HG02642 (cell line): ENCODE results near the gene DACH1.

ENCODE experiments used
- ATAC-seq: cut with Tn5 transposase; IDR thresholded peaks from one replicate; pipeline ENCODE4 v1.9.1; 2021; ENCODE audit warnings: mild to moderate bottlenecking; ENCODE audit not compliant: unreplicated experiment, poor library complexity

The DACH1 gene

GRCh38 chr13:71460211-71460610 is 406.8 kb downstream of the DACH1 start:
- ATAC-seq: no peak

- ATAC-seq: no peak
Observed at GRCh38 chr13:71459708-71460107, 407.3 kb downstream of the DACH1 start.

- no peak for ATAC-seq
Observed at GRCh38 chr13:71457645-71458044, 409.4 kb downstream of the DACH1 start.

DNA sequence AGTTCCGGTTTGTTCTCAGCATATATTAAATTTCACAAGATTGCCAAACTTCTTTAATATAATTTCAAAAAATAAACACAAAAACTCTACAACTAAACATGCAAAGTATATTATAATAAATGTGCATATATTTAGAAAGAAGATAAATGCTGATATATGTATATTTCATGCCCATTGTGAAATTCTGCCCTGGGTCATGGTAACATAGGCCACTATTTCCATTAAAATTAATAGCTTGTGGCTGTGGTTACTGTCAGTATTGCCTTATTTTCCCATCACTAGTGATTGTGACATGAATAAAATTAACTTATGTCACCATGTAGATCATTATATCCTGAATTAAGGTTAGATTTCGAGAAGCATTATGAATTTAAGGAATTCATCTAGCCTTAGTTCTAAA is 410.9 kb downstream of the DACH1 start:
- ATAC-seq: no peak

GRCh38 chr13:71454509-71454908 is 412.5 kb downstream of the DACH1 start:
- ATAC-seq: no peak

- no peak for ATAC-seq
Observed at GRCh38 chr13:71448080-71448630, 418.8 kb downstream of the DACH1 start.

DNA sequence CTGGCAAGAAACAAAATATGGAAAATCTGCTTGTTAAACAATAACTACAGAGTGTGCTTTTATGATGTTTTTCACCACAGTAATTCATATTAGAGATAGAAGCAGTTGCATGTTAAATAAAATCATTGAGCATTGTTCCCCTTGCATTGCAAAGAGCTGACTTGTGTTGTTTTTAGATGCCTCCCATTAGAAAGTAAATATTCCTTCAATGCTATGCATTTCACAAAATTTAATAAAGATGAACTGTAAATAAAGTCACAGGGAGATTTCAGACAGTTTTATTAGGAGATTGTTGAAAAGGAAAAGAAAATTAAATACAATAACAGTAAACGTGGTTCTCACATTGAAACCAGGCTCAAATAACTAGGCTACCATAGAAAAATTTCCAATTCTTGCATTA is 429.3 kb downstream of the DACH1 start:
- ATAC-seq: no peak

- ATAC-seq: no peak
Observed at GRCh38 chr13:71430681-71431080, 436.3 kb downstream of the DACH1 start.

GRCh38 chr13:71417205-71417604 is 449.8 kb downstream of the DACH1 start:
- no peak for ATAC-seq

- ATAC-seq: no peak
Observed at GRCh38 chr13:71412231-71412630, 454.8 kb downstream of the DACH1 start.

- no peak for ATAC-seq
Observed at GRCh38 chr13:71408416-71408815, 458.6 kb downstream of the DACH1 start.

- ATAC-seq: no peak
Observed at GRCh38 chr13:71399631-71400215, 467.3 kb downstream of the DACH1 start.

GRCh38 chr13:71396149-71396548 is 470.9 kb downstream of the DACH1 start:
- no peak for ATAC-seq

- no peak for ATAC-seq
Observed at GRCh38 chr13:71395053-71395452, 472.0 kb downstream of the DACH1 start.

DNA sequence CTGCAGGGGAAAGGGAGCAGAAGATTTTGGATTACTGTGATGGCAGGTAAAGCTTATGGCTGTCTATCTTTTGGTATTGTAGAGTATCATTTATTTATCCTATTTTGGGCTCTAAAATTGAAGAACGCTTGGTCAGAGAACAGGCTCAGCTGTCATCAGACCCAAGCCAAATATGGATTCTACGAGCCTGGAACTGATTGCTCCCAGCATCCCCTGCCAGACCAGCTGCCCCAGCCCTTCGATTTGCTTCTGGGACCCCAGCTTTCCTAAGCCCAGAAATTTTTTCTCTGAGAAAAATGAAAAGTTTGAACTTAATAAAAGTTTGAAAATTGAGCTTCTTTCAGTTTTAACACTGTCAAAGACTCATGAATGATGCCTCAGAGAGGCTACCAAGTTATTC is 472.8 kb downstream of the DACH1 start:
- no peak for ATAC-seq
